Cardiac muscle cell (in vitro differentiated cells and primary cell): ENCODE results near the gene PC. TPM values are rescaled to one million over a fixed set of nuclear protein-coding genes. Genes with fewer than 3 reads are reported as not detected.

ENCODE experiments used
- DNase-seq, 2 donors: peaks; one replicate each; pipeline versions ENCODE4 v3.0.0 to v3.0.0-alpha.2; 2010 to 2017; ENCODE audit warnings: low read depth in 1 of 2, low spot score in 1 of 2
- H3K27ac ChIP-seq: fragments of 200-600 bp; sonication (generic); 2 replicates; pipeline ENCODE4 v1.5.1; 2016
- H3K27me3 ChIP-seq: fragments of 200-600 bp; sonication (generic); 2 replicates; pipeline ENCODE4 v1.6.0; 2016; ENCODE audit warnings: control low read depth
- H3K36me3 ChIP-seq: fragments of 200-600 bp; sonication (generic); 2 replicates; pipeline ENCODE4 v1.5.1; 2016; ENCODE audit warnings: control low read depth
- H3K4me1 ChIP-seq: fragments of 200-600 bp; sonication (generic); 2 replicates; pipeline ENCODE4 v1.8.1; 2017; ENCODE audit warnings: low read depth, mild to moderate bottlenecking, mixed run types
- H3K4me3 ChIP-seq: fragments of 200-600 bp; sonication (generic); 2 replicates; pipeline ENCODE4 v1.5.1; 2016; ENCODE audit warnings: mild to moderate bottlenecking
- H3K9me3 ChIP-seq: fragments of 200-600 bp; sonication (generic); 2 replicates; pipeline ENCODE4 v1.5.1; 2017; ENCODE audit warnings: low read depth, mild to moderate bottlenecking, control low read depth
- CTCF ChIP-seq: IDR thresholded peaks from 2 replicates; pipeline ENCODE4 v1.5.1; 2012; ENCODE audit warnings: low read depth, mild to moderate bottlenecking, low read length
- polyA plus RNA-seq: library from polyadenylated mRNA; unstranded; fragments of >200 nt; fragmentation: Nextera tagmentation; extraction: Ambion mirVana; gene quantifications from 2 replicates; pipeline ENCODE4 v1.2.1, GENCODE V29; 2016
- total RNA-seq: library from RNA; depleted of rRNA; stranded (reverse); fragments of >200 nt; gene quantifications from 2 replicates; pipeline ENCODE4 v1.2.3, GENCODE V29; 2016

The PC gene
- total and polyA plus RNA-seq, 2 experiments from 2014 or later = 20.5 to 30.7 TPM

DNA sequence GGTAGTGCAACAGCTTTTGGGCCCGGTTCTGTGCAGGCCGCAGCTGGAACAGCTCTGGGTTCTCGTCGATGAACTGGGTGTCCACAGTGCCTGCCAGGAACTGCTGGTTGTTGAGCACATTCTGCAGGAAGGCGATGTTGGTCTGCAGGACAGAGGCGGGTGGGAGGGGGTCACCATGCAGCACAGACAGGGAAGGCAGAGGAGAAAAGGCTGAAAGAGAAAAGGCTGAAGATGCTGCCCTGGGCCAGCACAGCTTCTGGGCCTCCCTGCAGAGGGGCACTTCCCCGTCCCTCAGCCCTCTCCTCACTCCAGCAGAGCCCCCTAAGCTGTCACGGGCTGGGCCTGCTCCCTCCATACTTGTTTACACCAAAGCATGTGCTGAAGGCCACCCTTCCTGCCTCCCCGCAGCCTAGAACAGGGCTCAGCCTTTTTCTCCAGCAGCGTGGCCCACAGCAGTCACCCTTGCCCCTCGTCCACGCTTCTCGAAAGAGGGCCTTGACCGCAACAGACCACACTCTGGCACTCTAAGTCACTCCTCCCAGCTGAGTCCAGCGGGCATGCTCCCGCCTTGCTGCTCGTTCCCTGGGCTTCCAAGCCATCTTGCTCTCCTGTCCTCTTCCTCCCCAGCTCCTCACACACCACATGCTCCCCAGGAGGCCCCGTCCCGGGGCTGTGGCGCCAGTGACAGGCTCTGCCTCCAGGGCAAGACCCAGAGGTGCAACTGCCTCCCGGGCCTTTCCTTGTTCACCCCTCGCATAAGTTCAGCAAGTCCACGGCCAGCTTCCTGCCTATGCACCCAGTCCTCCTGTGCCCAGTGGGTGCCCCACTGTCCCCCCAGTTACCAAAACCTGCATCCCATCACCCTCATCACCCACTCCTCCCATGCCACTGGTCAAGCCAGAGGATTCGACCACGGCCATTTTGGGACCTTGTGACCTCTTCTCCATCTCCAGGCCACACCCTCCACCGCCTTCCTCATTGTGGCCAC lies 104.6 kb downstream of the PC start:
- Histone ChIP-seq H3K27me3 (no peaks in the 10 kb centered on the region), H3K4me1 (peaks cover 6% of the 10 kb centered on the region), H3K9me3 (no peaks in the 10 kb centered on the region), H3K4me3 (no peak overlapping the region), H3K36me3 (no peaks in the 10 kb centered on the region), H3K27ac (no peak overlapping the region)
- DNase-seq = no peak
- TF ChIP-seq CTCF = no peak

- no peaks in the 10 kb centered on the region for H3K9me3 ChIP-seq
- TF ChIP-seq CTCF = no peak
- no peak overlapping the region for H3K27ac ChIP-seq
- no peaks in the 10 kb centered on the region for H3K27me3 ChIP-seq
- no peak for DNase-seq
- H3K4me1 ChIP-seq = peaks cover 6% of the 10 kb centered on the region
- H3K4me3 ChIP-seq = no peak overlapping the region
- H3K36me3 ChIP-seq = no peaks in the 10 kb centered on the region
Measured at GRCh38 chr11:66852466-66853241, 105.5 kb downstream of the PC start.

DNA sequence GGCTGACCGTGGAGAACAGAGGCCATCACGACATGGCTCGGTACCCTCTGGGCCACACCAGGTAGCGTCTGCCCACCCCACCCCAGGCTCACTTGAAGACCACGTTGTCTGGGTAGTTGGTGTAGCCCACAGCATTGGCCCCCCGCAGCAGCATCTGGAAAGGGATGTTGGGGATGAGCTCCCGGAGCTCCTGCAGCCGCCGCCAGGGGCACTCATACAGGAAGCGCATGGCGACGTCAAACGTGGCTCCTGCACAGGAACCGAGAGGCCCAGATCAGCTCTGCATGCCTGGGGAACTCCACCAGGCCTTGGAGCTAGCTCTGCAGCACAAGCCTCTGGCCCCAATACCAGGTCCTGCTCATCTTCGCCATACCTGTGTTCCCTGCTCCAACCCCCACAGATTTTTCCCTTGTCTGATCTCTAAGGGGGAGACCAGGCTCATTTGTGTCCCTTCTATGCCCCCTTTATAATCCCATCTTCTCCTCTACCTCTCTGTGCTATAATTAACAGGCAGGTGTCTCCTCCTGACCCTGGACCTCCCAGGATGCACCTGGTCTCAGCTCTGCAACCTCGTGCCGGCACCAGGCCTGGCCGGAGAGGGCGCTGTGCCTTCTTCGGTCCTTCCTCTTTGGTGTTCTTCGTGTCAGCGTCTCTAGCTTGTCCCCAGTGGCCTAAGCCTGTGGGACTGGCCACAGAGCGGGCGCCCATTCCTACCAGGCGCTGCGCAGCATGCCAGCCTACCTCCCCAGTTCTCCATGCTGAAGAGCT lies 106.3 kb downstream of the PC start:
- peak; percentile 1 for TF ChIP-seq CTCF
- no peak for DNase-seq
- Histone ChIP-seq H3K36me3 (no peaks in the 10 kb centered on the region), H3K27me3 (no peaks in the 10 kb centered on the region), H3K4me3 (no peak overlapping the region), H3K27ac (no peak overlapping the region), H3K9me3 (no peaks in the 10 kb centered on the region), H3K4me1 (peaks cover 6% of the 10 kb centered on the region)

- no peak for TF ChIP-seq CTCF
- H3K36me3 ChIP-seq = no peaks in the 10 kb centered on the region
- DNase-seq = no peak
- H3K27ac ChIP-seq = no peak overlapping the region
- no peaks in the 10 kb centered on the region for H3K9me3 ChIP-seq
- peaks cover 6% of the 10 kb centered on the region for H3K4me1 ChIP-seq
- H3K4me3 ChIP-seq = no peak overlapping the region
- no peaks in the 10 kb centered on the region for H3K27me3 ChIP-seq
Measured at GRCh38 chr11:66851239-66851596, 107.0 kb downstream of the PC start.

GRCh38 chr11:66850588-66851238 lies 107.5 kb downstream of the PC start:
- H3K36me3 ChIP-seq = no peaks in the 10 kb centered on the region
- H3K9me3 ChIP-seq = no peaks in the 10 kb centered on the region
- DNase-seq = no peak
- no peak overlapping the region for H3K27ac ChIP-seq
- H3K4me1 ChIP-seq = peaks cover 5% of the 10 kb centered on the region
- H3K4me3 ChIP-seq = no peak overlapping the region
- no peaks in the 10 kb centered on the region for H3K27me3 ChIP-seq
- no peak for TF ChIP-seq CTCF
